GM20000 (cell line): ENCODE results near the gene TRIO.

Experiments used
- DNase-seq: peaks from one replicate; pipeline ENCODE4 v3.0.0; 2012; ENCODE audit warnings: low spot score
- CTCF ChIP-seq: IDR thresholded peaks from 2 replicates; pipeline ENCODE4 v1.5.1; 2012; ENCODE audit warnings: mild to moderate bottlenecking, control low read depth; ENCODE audit errors: extremely low read depth, missing control alignments

The TRIO gene

DNA sequence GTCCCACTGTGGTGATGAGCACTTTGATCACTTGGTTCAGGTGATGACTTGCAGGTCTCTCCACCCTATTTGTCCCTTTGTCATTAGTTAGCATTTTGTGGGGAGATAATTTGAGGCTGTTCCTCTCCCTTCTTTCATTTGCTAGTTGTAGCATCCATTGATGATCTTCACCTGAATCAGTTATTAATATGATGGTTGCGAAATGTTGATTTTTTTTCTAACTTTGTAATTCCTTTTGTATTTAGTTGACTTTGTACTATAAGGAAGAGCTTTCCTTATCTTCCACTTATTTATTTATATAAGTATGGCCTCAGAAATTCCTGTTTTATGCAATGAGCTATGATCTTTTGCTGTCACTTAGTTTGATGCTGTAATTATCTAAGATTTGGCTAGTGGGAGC is 12.6 kb downstream of the TRIO start:
- no peak for DNase-seq

GRCh38 chr5:14156290-14156649 is 13.1 kb downstream of the TRIO start:
- TF ChIP-seq CTCF, result no peak
- no peak for DNase-seq

More for the DNA sequence above, 12.6 kb downstream of the TRIO start:
- TF ChIP-seq CTCF, result no peak

DNA sequence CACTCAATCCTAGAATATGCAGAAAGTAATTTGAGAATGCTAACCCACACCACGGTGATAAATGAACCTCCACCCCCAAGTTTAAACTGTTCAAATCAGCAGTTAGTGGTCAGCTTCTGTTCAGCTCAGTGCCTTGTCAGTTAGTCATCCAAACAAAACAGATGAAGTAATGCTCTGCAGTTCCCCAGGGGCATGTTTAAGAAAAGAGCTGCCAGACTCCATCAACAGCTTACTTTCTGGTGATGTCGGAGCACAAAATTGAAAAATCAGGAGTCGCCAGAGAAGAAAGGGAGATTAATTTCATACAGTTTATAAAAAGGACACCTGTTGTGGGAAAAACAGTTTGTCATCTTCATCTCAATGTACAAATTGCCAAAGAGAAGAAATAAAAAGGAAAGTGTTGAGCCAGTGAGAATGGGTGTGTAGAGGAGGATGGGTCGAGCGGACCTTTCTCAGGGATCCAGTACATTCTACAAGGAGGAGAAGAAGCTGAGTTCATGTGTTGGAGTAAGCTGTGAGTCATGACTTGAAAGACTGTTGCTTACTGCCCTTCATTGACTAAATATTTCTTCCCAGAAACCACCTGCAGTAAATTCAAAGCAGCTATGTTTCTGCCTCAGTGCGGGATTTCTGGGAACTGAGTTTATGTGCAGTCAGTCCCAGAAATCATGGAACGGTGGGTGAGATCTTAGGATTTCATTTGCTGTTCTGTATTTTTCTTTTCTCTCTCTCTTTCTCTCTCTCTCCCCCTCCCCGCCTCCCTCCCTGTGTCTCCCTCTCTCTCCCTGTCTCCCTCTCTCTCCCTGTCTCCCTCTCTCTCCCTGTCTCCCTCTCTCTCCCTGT is 13.7 kb downstream of the TRIO start:
- TF ChIP-seq CTCF, result no peak
- DNase-seq, result peak; percentile 64

- no peak for TF ChIP-seq CTCF
- DNase-seq, result no peak
Measured at GRCh38 chr5:14157493-14157782, 14.3 kb downstream of the TRIO start.

DNA sequence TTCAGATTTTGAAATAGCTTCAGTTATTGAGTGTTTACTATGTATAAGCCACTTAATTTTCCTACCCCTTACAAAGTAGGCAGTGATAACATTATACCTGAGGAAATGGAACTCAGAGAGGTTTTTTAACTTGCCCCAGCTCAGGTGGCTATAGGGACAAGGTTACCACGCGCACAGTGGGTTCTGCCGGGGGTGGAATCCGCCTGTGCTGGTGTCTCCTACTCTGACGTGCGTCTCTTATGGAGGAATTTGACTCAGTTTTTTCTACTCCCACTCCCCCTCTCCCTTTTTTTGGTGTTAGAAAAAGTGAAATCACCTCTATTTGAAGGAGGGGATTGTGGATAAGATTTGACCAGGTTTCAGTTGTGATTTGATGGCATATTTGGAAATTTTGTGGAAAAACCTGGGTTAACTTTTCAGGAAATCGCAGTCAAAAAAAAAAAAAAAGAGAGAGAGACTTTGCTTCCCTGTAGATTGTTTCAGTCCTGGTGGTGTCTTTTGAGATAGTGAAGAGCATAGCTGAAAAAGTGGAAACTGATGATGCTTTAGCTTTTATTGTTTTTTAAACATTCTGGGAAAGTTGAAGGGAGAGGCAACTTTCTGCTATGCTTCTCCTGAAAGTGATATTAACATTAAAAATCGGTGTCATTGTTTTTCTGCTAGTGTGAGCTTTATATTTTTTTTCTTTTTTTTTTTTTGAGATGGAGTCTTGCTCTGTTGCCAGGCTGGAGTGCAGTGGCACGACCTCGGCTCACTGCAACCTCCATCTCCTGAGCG is 15.9 kb downstream of the TRIO start:
- TF ChIP-seq CTCF, result no peak

DNA sequence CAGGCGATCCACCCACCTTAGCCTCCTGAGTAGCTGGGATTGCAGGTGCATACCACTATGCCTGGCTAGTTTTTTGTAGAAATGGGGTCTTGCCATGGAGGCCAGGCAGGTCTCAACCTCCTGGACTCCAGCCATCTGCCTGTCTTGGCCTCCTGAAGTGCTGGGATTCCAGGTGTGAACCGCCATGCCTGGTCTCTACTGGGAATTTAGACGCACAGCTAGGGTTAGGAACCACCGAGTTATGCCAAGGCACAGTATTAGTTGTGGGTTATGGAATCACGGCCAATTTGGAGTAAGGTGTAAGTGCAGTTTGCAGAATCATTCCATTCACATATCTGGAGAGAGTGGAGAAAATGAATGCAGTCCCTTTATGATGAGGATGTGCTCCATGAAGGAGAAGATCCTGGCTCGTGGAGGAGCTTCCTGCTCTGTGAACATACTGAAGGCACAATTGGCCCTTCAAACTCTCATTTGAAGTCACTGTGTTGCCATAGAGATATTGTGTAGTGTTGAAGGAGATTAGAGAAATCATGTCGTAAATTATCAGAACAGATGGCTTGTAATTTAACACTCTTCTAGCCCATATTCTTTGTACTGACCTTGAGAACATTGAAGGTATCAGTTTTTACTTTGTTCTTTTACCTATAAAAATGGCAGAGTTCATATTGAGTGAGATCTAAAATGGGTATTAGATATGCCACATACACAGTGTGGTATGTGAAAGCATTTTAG is 18.8 kb downstream of the TRIO start:
- no peak for DNase-seq
- TF ChIP-seq CTCF, result no peak

More for the DNA sequence above, 15.9 kb downstream of the TRIO start:
- DNase-seq, result no peak
